Body of pancreas (tissue), 4 donors: ENCODE results near the gene FABP2.
"Not testable (repeated sequence)": the region's sequence is repeated elsewhere in the genome, so short reads cannot be mapped to it uniquely, and the experiment has no call there.

Experiments
- POLR2A ChIP-seq, 3 donors: fragments of 450-650 bp; IDR thresholded peaks; one replicate each; pipeline ENCODE4 v1.6.1; 2016; ENCODE audit warnings: antibody characterized with exemption in 3 of 3, mild to moderate bottlenecking in 2 of 3
- TF ChIP-seq, protein P1 (sequence below), 7 experiments: fragments of 450-650 bp in 4 of 7; fragments of 200-600 bp in 3 of 7; sonication (generic) in 3 of 7; IDR thresholded peaks; one replicate each; pipeline ENCODE4 v1.5.1; 2016 to 2019; ENCODE audit warnings: antibody characterized with exemption in 7 of 7

DNA sequence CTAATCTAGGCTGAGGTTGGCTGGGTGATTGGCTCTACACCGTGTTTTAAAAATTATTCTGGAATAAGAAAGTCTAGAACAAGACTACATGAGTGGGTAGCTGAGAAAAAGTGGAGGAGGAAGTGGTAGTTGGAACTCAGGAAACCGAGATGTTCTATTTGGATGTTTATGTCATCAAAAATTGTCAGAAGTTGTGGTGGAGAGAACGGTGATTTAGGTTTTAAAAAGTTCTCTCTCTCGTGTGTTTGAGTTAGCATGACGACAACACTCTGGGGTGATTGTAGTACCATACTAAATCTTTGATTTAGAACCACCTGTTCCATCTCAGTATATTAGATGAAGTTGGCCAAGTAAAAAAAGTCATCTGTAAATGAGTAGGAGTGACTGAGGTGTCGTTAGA is 41.4 kb upstream of the FABP2 start:
- TF ChIP-seq POLR2A (IDR thresholded peaks at IDR 0.05), result not testable (repeated sequence)
- TF ChIP-seq, protein P1, sequence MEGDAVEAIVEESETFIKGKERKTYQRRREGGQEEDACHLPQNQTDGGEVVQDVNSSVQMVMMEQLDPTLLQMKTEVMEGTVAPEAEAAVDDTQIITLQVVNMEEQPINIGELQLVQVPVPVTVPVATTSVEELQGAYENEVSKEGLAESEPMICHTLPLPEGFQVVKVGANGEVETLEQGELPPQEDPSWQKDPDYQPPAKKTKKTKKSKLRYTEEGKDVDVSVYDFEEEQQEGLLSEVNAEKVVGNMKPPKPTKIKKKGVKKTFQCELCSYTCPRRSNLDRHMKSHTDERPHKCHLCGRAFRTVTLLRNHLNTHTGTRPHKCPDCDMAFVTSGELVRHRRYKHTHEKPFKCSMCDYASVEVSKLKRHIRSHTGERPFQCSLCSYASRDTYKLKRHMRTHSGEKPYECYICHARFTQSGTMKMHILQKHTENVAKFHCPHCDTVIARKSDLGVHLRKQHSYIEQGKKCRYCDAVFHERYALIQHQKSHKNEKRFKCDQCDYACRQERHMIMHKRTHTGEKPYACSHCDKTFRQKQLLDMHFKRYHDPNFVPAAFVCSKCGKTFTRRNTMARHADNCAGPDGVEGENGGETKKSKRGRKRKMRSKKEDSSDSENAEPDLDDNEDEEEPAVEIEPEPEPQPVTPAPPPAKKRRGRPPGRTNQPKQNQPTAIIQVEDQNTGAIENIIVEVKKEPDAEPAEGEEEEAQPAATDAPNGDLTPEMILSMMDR (IDR thresholded peaks at IDR 0.05), result not testable (repeated sequence)
